H9 (cell line): ENCODE measurements around the gene GNGT2. TPM values are rescaled to one million over a fixed set of nuclear protein-coding genes. Genes with fewer than 3 reads are reported as not detected.

ENCODE experiments used
- DNase-seq: peaks from one replicate; pipeline ENCODE4 v3.0.0-alpha.2; 2017
- H2AFZ ChIP-seq: one replicate; pipeline ENCODE4 v1.6.1; 2013; ENCODE audit warnings: mild to moderate bottlenecking, low read length, control low read depth, moderate library complexity
- H2AK5ac ChIP-seq: 2 replicates; pipeline ENCODE4 v1.6.1; 2013; ENCODE audit warnings: low read length, control low read depth, mixed read lengths; ENCODE audit not compliant: insufficient read length
- H2BK120ac ChIP-seq: one replicate; pipeline ENCODE4 v1.6.1; 2013; ENCODE audit warnings: low read depth, mild to moderate bottlenecking, low read length, control low read depth, inconsistent platforms; ENCODE audit not compliant: poor library complexity, severe bottlenecking
- H2BK12ac ChIP-seq: 2 replicates; pipeline ENCODE4 v1.6.1; 2013; ENCODE audit warnings: low read length, control low read depth, mixed read lengths, low read depth; ENCODE audit not compliant: insufficient read length
- H2BK15ac ChIP-seq: 2 replicates; pipeline ENCODE4 v1.6.1; 2013; ENCODE audit warnings: low read depth, low read length, control low read depth
- H2BK20ac ChIP-seq: one replicate; pipeline ENCODE4 v1.6.1; 2013; ENCODE audit warnings: low read depth, mild to moderate bottlenecking, low read length, control low read depth, inconsistent platforms; ENCODE audit not compliant: poor library complexity, severe bottlenecking
- H2BK5ac ChIP-seq: 2 replicates; pipeline ENCODE4 v1.6.1; 2013; ENCODE audit warnings: low read length, control low read depth, mixed read lengths; ENCODE audit not compliant: insufficient read length
- H3K14ac ChIP-seq: 2 replicates; pipeline ENCODE4 v1.6.1; 2013; ENCODE audit warnings: low read length, control low read depth; ENCODE audit not compliant: insufficient read depth
- H3K18ac ChIP-seq: 2 replicates; pipeline ENCODE4 v1.6.1; 2013; ENCODE audit warnings: low read depth, mild to moderate bottlenecking, mixed read lengths, low read length, control low read depth; ENCODE audit not compliant: insufficient read length
- H3K23ac ChIP-seq: 2 replicates; pipeline ENCODE4 v1.6.1; 2013; ENCODE audit warnings: low read length, control low read depth, mixed read lengths, low read depth; ENCODE audit not compliant: insufficient read length
- H3K23me2 ChIP-seq: 2 replicates; pipeline ENCODE4 v1.6.1; 2013; ENCODE audit warnings: low read depth, mild to moderate bottlenecking, mixed read lengths, low read length, control low read depth; ENCODE audit not compliant: insufficient read length, poor library complexity, severe bottlenecking
- H3K27ac ChIP-seq: 2 replicates; pipeline ENCODE4 v1.5.1; 2013; ENCODE audit warnings: low read length, control low read depth, mixed read lengths, low read depth; ENCODE audit not compliant: insufficient read length
- H3K27me3 ChIP-seq: 2 replicates; pipeline ENCODE4 v1.6.1; 2013; ENCODE audit warnings: low read length, control low read depth, inconsistent platforms; ENCODE audit not compliant: insufficient read depth
- H3K4ac ChIP-seq: 2 replicates; pipeline ENCODE4 v1.6.1; 2013; ENCODE audit warnings: low read depth, mild to moderate bottlenecking, control low read depth, inconsistent platforms, low read length, moderate library complexity
- H3K4me1 ChIP-seq: 2 replicates; pipeline ENCODE4 v1.6.1; 2013; ENCODE audit warnings: low read length, control low read depth, inconsistent platforms; ENCODE audit not compliant: insufficient read depth
- H3K4me2 ChIP-seq: 2 replicates; pipeline ENCODE4 v1.6.1; 2013; ENCODE audit warnings: low read length, control low read depth, mixed read lengths; ENCODE audit not compliant: insufficient read length, insufficient read depth
- H3K56ac ChIP-seq: 2 replicates; pipeline ENCODE4 v1.6.1; 2013; ENCODE audit warnings: low read depth, mild to moderate bottlenecking, mixed read lengths, low read length, control low read depth; ENCODE audit not compliant: insufficient read length
- H3K79me1 ChIP-seq: 2 replicates; pipeline ENCODE4 v1.6.1; 2013; ENCODE audit warnings: low read depth, mild to moderate bottlenecking, moderate library complexity, low read length, control low read depth, inconsistent platforms; ENCODE audit not compliant: insufficient read depth, poor library complexity, severe bottlenecking
- H3K79me2 ChIP-seq: 2 replicates; pipeline ENCODE4 v1.6.1; 2013; ENCODE audit warnings: low read length, control low read depth, inconsistent platforms; ENCODE audit not compliant: insufficient read depth
- H3K9ac ChIP-seq: 2 replicates; pipeline ENCODE4 v1.6.1; 2013; ENCODE audit warnings: low read length, control low read depth, mixed read lengths; ENCODE audit not compliant: insufficient read length; ENCODE audit errors: extremely low read depth
- H3K9me3 ChIP-seq: one replicate; pipeline ENCODE4 v1.6.1; 2013; ENCODE audit warnings: low read depth, low read length, inconsistent platforms; ENCODE audit not compliant: control insufficient read depth
- H3T11ph ChIP-seq: one replicate; pipeline ENCODE4 v1.6.1; 2013; ENCODE audit warnings: mild to moderate bottlenecking, low read length, control low read depth, inconsistent platforms
- H4K20me1 ChIP-seq: one replicate; pipeline ENCODE4 v1.6.1; 2013; ENCODE audit not compliant: control insufficient read depth, insufficient read length, insufficient read depth
- H4K5ac ChIP-seq: 2 replicates; pipeline ENCODE4 v1.6.1; 2013; ENCODE audit warnings: low read depth, mild to moderate bottlenecking, mixed read lengths, low read length, control low read depth; ENCODE audit not compliant: insufficient read length
- H4K8ac ChIP-seq: replicated peaks from 2 replicates; pipeline ENCODE4 v1.6.1; 2013; ENCODE audit warnings: low read length, control low read depth, mixed read lengths, low read depth; ENCODE audit not compliant: insufficient read length
- H4K91ac ChIP-seq: 2 replicates; pipeline ENCODE4 v1.6.1; 2013; ENCODE audit warnings: low read depth, mild to moderate bottlenecking, moderate library complexity, mixed read lengths, low read length, control low read depth; ENCODE audit not compliant: insufficient read length
- H3K27ac Mint-ChIP-seq, 3 experiments: 2 replicates in 2 of 3; 3 replicates in 1 of 3; pipeline ENCODE4 v1.8.0; 2020 to 2021; ENCODE audit warnings: mixed read lengths in 3 of 3, mild to moderate bottlenecking in 1 of 3, moderate library complexity in 1 of 3
- H3K27me3 Mint-ChIP-seq: 2 replicates; pipeline ENCODE4 v1.8.0; 2021; ENCODE audit warnings: low read depth, mild to moderate bottlenecking, moderate library complexity, mixed read lengths
- H3K36me3 Mint-ChIP-seq, 3 experiments: 2 replicates in 2 of 3; 3 replicates in 1 of 3; pipeline ENCODE4 v1.8.0; 2020 to 2021; ENCODE audit warnings: low read depth in 3 of 3, mixed read lengths in 3 of 3; ENCODE audit not compliant: insufficient read depth in 1 of 3
- H3K4me1 Mint-ChIP-seq, 2 experiments: 2 replicates each; pipeline ENCODE4 v1.8.0; 2020; ENCODE audit warnings: mixed read lengths in 2 of 2
- H3K4me3 Mint-ChIP-seq, 2 experiments: 2 replicates in 1 of 2; 3 replicates in 1 of 2; pipeline ENCODE4 v1.8.0; 2020 to 2021; ENCODE audit warnings: mild to moderate bottlenecking in 2 of 2, mixed read lengths in 2 of 2, moderate library complexity in 1 of 2
- H3K9me3 Mint-ChIP-seq, 2 experiments: 2 replicates in 1 of 2; 3 replicates in 1 of 2; pipeline ENCODE4 v1.8.0; 2020; ENCODE audit warnings: mild to moderate bottlenecking in 2 of 2, mixed read lengths in 2 of 2, moderate library complexity in 1 of 2
- CTCF ChIP-seq: fragments of 200-600 bp; sonication (generic); conservative IDR thresholded peaks from 3 replicates; pipeline ENCODE4 v1.8.0; 2021; ENCODE audit warnings: antibody characterized with exemption, mild to moderate bottlenecking
- WGBS: extraction: QIAGEN DNeasy Blood & Tissue Kit; methylation state at CpG from one replicate; pipeline ENCODE4 v1.1.7; 2013; ENCODE audit warnings: missing lambda C conversion rate, low lambda C conversion rate, mixed read lengths; ENCODE audit not compliant: insufficient read length; ENCODE audit errors: extremely low coverage; 5-methylcytosine and 5-hydroxymethylcytosine counted together
- total RNA-seq: library from RNA; stranded (reverse); gene quantifications from 2 replicates; pipeline ENCODE4 v1.2.1, GENCODE V29; 2021

Gene GNGT2
- total RNA-seq, 1 experiment from 2014 or later = 0.42 TPM

- no CpG with 5 or more reads among the region's 9 CpGs for WGBS
- Mint-ChIP-seq H3K4me1 (peaks cover 5 to 10% of the 10 kb centered on the region in 2 experiments), H3K36me3 (no peaks in the 10 kb centered on the region), H3K27ac (no peak overlapping the region; a peak in 1 of 7 replicates), H3K4me3 (no peak overlapping the region), H3K27me3 (no peaks in the 10 kb centered on the region; the same call in none of the 2 replicates), H3K9me3 (no peaks in the 10 kb centered on the region; a peak in 1 of 5 replicates)
- Histone ChIP-seq H3K27me3 (no peaks in the 10 kb centered on the region), H2BK5ac (no peak overlapping the region), H4K5ac (no peak overlapping the region), H2BK120ac (no peak overlapping the region), H3K4ac (no peak overlapping the region), H3K9me3 (no peaks in the 10 kb centered on the region), H3K18ac (no peak overlapping the region), H3K14ac (no peak overlapping the region), H3K56ac (no peak overlapping the region), H3K4me1 (no peaks in the 10 kb centered on the region), H4K91ac (no peak overlapping the region), H2BK15ac (no peak overlapping the region), H2AK5ac (no peak overlapping the region), H2AFZ (no peak overlapping the region), H3T11ph (no peak overlapping the region), H3K79me2 (no peaks in the 10 kb centered on the region), H3K27ac (no peak overlapping the region), H4K20me1 (no peaks in the 10 kb centered on the region), H3K23ac (no peak overlapping the region), H3K79me1 (no peaks in the 10 kb centered on the region), H3K23me2 (no peaks in the 10 kb centered on the region), H3K4me2 (no peak overlapping the region), H2BK12ac (no peak overlapping the region), H4K8ac (no peak overlapping the region), H2BK20ac (no peak overlapping the region), H3K9ac (no peak overlapping the region)
- no peak for DNase-seq
- no peak for TF ChIP-seq CTCF
Observed at GRCh38 chr17:49241692-49242397, 31.5 kb upstream of the GNGT2 start.
